ENCODE results near the gene RABGAP1L. TPM values are rescaled to one million over a fixed set of nuclear protein-coding genes. Genes with fewer than 3 reads are reported as not detected.

The RABGAP1L gene
- total RNA-seq, 1 experiment from 2014 or later: 29.3 TPM

DNA sequence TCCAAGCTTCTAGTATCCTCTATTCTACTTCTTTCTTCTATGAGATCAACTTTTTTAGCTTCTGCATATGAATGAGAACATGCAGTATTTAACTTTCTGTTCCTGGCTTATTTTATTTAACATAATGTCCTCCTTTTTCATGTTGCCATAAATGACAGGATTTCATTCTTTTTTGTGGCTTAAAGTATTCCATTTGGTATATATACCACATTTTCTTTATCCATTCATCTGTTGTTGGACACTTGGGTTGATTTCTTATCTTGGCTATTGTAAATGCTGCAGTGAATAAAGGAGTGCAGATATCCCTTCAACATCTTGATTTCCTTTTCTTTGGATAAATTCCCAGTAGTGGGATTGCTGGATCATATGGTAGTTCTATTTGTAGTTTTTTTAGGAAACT lies 498.1 kb downstream of the RABGAP1L start:
- Histone ChIP-seq H2AFZ (ENCODE audit: low read depth, low read length, poor library complexity, severe bottlenecking) (no peak overlapping the region), H3K9me2 (ENCODE audit: insufficient read depth) (no peaks in the 10 kb centered on the region), H3K4me1 (ENCODE audit: control insufficient read depth in 1 of 2, insufficient read depth in 2 of 2, low read length in 2 of 2) (peaks cover 7 to 12% of the 10 kb centered on the region in 2 experiments; a peak in 2 of 4 replicates), H3K27me3 (ENCODE audit: insufficient read depth, low read length) (no peaks in the 10 kb centered on the region), H3K27ac (ENCODE audit: low read depth, low read length) (no peak overlapping the region), H3K4me3 (replicated peaks in 1 of 2; ENCODE audit: low read depth in 1 of 2, low read length in 2 of 2) (no peak overlapping the region), H3K36me3 (ENCODE audit: control insufficient read depth in 1 of 2, insufficient read depth in 2 of 2, low read length in 2 of 2) (no peaks in the 10 kb centered on the region), H3K4me2 (ENCODE audit: low read length) (no peak overlapping the region), H3K9ac (ENCODE audit: low read length) (no peak overlapping the region), H3K79me2 (ENCODE audit: insufficient read depth, low read length) (no peaks in the 10 kb centered on the region), H3K9me3 (ENCODE audit: control insufficient read depth in 1 of 2, insufficient read depth in 1 of 2, low read depth in 1 of 2, low read length in 2 of 2) (no peaks in the 10 kb centered on the region), H4K20me1 (ENCODE audit: insufficient read depth) (no peaks in the 10 kb centered on the region)
- ATAC-seq (no peak), DNase-seq (ENCODE audit: low read depth, low spot score) (no peak)
- intact Hi-C loops (cut with micrococcal nuclease): no loop called here
- no TSS peak for BruUV-seq (replicated peaks)
- ChIA-PET POLR2A (no interaction called here), CTCF (no interaction called here), RAD21 (ENCODE audit: low non-redundant PET in 1 of 2, low total read pairs in 2 of 2, uncharacterized antibody in 2 of 2, unreplicated experiment in 2 of 2) (no interaction called here)
- no peak for TF ChIP-seq ZNF274 (IDR thresholded peaks at IDR 0.05; ENCODE audit: low read depth, low read length)
- no peak for TF ChIP-seq SRF (IDR thresholded peaks at IDR 0.05; ENCODE audit: low read depth)
- no peak for TF ChIP-seq TCF7L2 (IDR thresholded peaks at IDR 0.05; ENCODE audit: borderline replicate concordance, extremely low read depth, insufficient read depth, insufficient read length)
- TF ChIP-seq ELF1 (IDR thresholded peaks at IDR 0.05; ENCODE audit: borderline replicate concordance, low read depth): no peak
- no peak for TF ChIP-seq CBX3 (IDR thresholded peaks at IDR 0.05; ENCODE audit: low read depth)
- TF ChIP-seq ZFX (IDR thresholded peaks at IDR 0.05): no peak
- TF ChIP-seq EZH2 (IDR thresholded peaks at IDR 0.05): no peak
- TF ChIP-seq ATF3 (IDR thresholded peaks at IDR 0.05): no peak
- no peak for TF ChIP-seq RAD21 (IDR thresholded peaks at IDR 0.05; ENCODE audit: low read depth)
- no peak for TF ChIP-seq EZH2phosphoT487 (IDR thresholded peaks at IDR 0.05; ENCODE audit: borderline replicate concordance)
- TF ChIP-seq FOSL1 (IDR thresholded peaks at IDR 0.05; ENCODE audit: low read depth): no peak
- no peak for TF ChIP-seq CEBPB (IDR thresholded peaks at IDR 0.05; ENCODE audit: low read depth)
- TF ChIP-seq, protein P1, sequence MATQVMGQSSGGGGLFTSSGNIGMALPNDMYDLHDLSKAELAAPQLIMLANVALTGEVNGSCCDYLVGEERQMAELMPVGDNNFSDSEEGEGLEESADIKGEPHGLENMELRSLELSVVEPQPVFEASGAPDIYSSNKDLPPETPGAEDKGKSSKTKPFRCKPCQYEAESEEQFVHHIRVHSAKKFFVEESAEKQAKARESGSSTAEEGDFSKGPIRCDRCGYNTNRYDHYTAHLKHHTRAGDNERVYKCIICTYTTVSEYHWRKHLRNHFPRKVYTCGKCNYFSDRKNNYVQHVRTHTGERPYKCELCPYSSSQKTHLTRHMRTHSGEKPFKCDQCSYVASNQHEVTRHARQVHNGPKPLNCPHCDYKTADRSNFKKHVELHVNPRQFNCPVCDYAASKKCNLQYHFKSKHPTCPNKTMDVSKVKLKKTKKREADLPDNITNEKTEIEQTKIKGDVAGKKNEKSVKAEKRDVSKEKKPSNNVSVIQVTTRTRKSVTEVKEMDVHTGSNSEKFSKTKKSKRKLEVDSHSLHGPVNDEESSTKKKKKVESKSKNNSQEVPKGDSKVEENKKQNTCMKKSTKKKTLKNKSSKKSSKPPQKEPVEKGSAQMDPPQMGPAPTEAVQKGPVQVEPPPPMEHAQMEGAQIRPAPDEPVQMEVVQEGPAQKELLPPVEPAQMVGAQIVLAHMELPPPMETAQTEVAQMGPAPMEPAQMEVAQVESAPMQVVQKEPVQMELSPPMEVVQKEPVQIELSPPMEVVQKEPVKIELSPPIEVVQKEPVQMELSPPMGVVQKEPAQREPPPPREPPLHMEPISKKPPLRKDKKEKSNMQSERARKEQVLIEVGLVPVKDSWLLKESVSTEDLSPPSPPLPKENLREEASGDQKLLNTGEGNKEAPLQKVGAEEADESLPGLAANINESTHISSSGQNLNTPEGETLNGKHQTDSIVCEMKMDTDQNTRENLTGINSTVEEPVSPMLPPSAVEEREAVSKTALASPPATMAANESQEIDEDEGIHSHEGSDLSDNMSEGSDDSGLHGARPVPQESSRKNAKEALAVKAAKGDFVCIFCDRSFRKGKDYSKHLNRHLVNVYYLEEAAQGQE (IDR thresholded peaks at IDR 0.05; ENCODE audit: low read depth): no peak
- TF ChIP-seq, protein P2, sequence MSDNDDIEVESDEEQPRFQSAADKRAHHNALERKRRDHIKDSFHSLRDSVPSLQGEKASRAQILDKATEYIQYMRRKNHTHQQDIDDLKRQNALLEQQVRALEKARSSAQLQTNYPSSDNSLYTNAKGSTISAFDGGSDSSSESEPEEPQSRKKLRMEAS (IDR thresholded peaks at IDR 0.05): no peak
- TF ChIP-seq POLR2A (IDR thresholded peaks at IDR 0.05; ENCODE audit: borderline replicate concordance, extremely low read depth, insufficient read depth, insufficient read length): no peak
- no peak for TF ChIP-seq JUND (IDR thresholded peaks at IDR 0.05)

All from HCT116 (cell line).